IMR-90 (cell line): ENCODE data around the gene ATP2C2. TPM values are rescaled to one million over a fixed set of nuclear protein-coding genes. Genes with fewer than 3 reads are reported as not detected.

Experiments
- ATAC-seq: fragments of 200-7000 bp; cut with Tn5 transposase; 2 replicates; pipeline ENCODE4 v1.9.1; 2020; ENCODE audit warnings: low read depth, mild to moderate bottlenecking, moderate library complexity
- Bru-seq: library from RNA; stranded (reverse); fragments of 400-500 nt; gene quantifications from one replicate; lab custom pipeline; 2021; lab: Mats Ljungman, UMichigan
- BruChase-seq, 2 experiments: library from RNA; stranded (reverse); fragments of 400-500 nt; gene quantifications; one replicate each; lab custom pipeline; 2021; lab: Mats Ljungman, UMichigan
- BruUV-seq: library from RNA; stranded (reverse); fragments of 400-500 nt; replicated peaks from 2 replicates; lab custom pipeline; 2021; lab: Mats Ljungman, UMichigan
- CTCF ChIA-PET: fragments of 300-600 bp; formaldehyde crosslinking; extraction: SDS; loops from one replicate; lab custom pipeline; 2021; ENCODE audit warnings: antibody characterized with exemption; lab: Yijun Ruan, JAX
- POLR2A ChIA-PET: fragments of 300-600 bp; sonication (Branson Sonifier 250); formaldehyde crosslinking; loops from one replicate; lab custom pipeline; 2022; ENCODE audit warnings: antibody characterized with exemption; ENCODE audit not compliant: unreplicated experiment; lab: Charles Lee
- DNase-seq: peaks from one replicate; pipeline ENCODE4 v3.0.0; 2013
- H2AFZ ChIP-seq: replicated peaks from 2 replicates; pipeline ENCODE3; 2013; ENCODE audit warnings: low read length, mild to moderate bottlenecking; ENCODE audit not compliant: poor library complexity
- H2AK5ac ChIP-seq: 2 replicates; pipeline ENCODE4 v1.6.1; 2013; ENCODE audit warnings: low read depth, low read length, inconsistent platforms
- H2AK9ac ChIP-seq: replicated peaks from 2 replicates; pipeline ENCODE3; 2013; ENCODE audit warnings: mild to moderate bottlenecking, low read depth, low read length, moderate library complexity; ENCODE audit not compliant: poor library complexity
- H2BK120ac ChIP-seq: 2 replicates; pipeline ENCODE4 v1.6.1; 2013; ENCODE audit warnings: low read depth, low read length, inconsistent platforms
- H2BK15ac ChIP-seq: 3 replicates; pipeline ENCODE4 v1.6.1; 2013; ENCODE audit warnings: low read depth, low read length, inconsistent platforms
- H2BK20ac ChIP-seq: 2 replicates; pipeline ENCODE4 v1.6.1; 2013; ENCODE audit warnings: low read depth, mild to moderate bottlenecking, inconsistent platforms, low read length, moderate library complexity
- H2BK5ac ChIP-seq: 2 replicates; pipeline ENCODE4 v1.6.1; 2013; ENCODE audit warnings: mild to moderate bottlenecking, low read depth, low read length, inconsistent platforms; ENCODE audit not compliant: poor library complexity, severe bottlenecking
- H3K14ac ChIP-seq: replicated peaks from 2 replicates; pipeline ENCODE4 v1.6.1; 2013; ENCODE audit warnings: low read depth, low read length, inconsistent platforms
- H3K18ac ChIP-seq: 2 replicates; pipeline ENCODE4 v1.6.1; 2013; ENCODE audit warnings: low read depth, low read length, control low read depth
- H3K23ac ChIP-seq: 2 replicates; pipeline ENCODE4 v1.6.1; 2013; ENCODE audit warnings: low read depth, low read length, inconsistent platforms
- H3K27ac ChIP-seq: 2 replicates; pipeline ENCODE4 v1.5.1; 2013; ENCODE audit warnings: mild to moderate bottlenecking, control low read depth, low read length; ENCODE audit not compliant: insufficient read depth
- H3K27me3 ChIP-seq: 2 replicates; pipeline ENCODE4 v1.6.1; 2013; ENCODE audit warnings: low read length; ENCODE audit not compliant: control insufficient read depth, insufficient read depth
- H3K36me3 ChIP-seq: 2 replicates; pipeline ENCODE4 v1.6.1; 2013; ENCODE audit warnings: low read length, mixed read lengths; ENCODE audit not compliant: control insufficient read depth, insufficient read depth
- H3K4ac ChIP-seq: 2 replicates; pipeline ENCODE4 v1.6.1; 2013; ENCODE audit warnings: low read depth, low read length, inconsistent platforms
- H3K4me1 ChIP-seq: 2 replicates; pipeline ENCODE4 v1.6.1; 2013; ENCODE audit warnings: low read length, mixed read lengths; ENCODE audit not compliant: control insufficient read depth, insufficient read depth
- H3K4me2 ChIP-seq: 2 replicates; pipeline ENCODE4 v1.6.1; 2013; ENCODE audit warnings: low read depth, mild to moderate bottlenecking, control low read depth, low read length, moderate library complexity
- H3K4me3 ChIP-seq: 2 replicates; pipeline ENCODE4 v1.5.1; 2013; ENCODE audit warnings: low read depth, mild to moderate bottlenecking, control low read depth, low read length, moderate library complexity; ENCODE audit not compliant: insufficient read depth
- H3K56ac ChIP-seq: 2 replicates; pipeline ENCODE4 v1.6.1; 2013; ENCODE audit warnings: low read length, inconsistent platforms; ENCODE audit not compliant: insufficient read depth; ENCODE audit errors: extremely low read depth
- H3K79me1 ChIP-seq, 2 experiments: 2 replicates each; pipeline ENCODE4 v1.6.1; 2013; ENCODE audit warnings: low read length in 2 of 2, inconsistent platforms in 1 of 2, low read depth in 1 of 2
- H3K9ac ChIP-seq: 2 replicates; pipeline ENCODE4 v1.6.1; 2013; ENCODE audit warnings: low read depth, low read length, control low read depth
- H3K9me1 ChIP-seq: 2 replicates; pipeline ENCODE4 v1.6.1; 2013; ENCODE audit warnings: low read length, inconsistent platforms; ENCODE audit not compliant: insufficient read depth
- H3K9me3 ChIP-seq: 2 replicates; pipeline ENCODE4 v1.6.1; 2013; ENCODE audit warnings: low read length; ENCODE audit not compliant: control insufficient read depth, insufficient read depth
- H4K20me1 ChIP-seq: 2 replicates; pipeline ENCODE4 v1.6.1; 2013; ENCODE audit warnings: low read length, inconsistent platforms; ENCODE audit not compliant: insufficient read depth
- H4K5ac ChIP-seq: 2 replicates; pipeline ENCODE4 v1.6.1; 2013; ENCODE audit warnings: mild to moderate bottlenecking, low read depth, low read length, control low read depth
- H4K8ac ChIP-seq, 2 experiments: 2 replicates each; pipeline ENCODE4 v1.6.1; 2013; ENCODE audit warnings: low read depth in 2 of 2, low read length in 2 of 2, control low read depth in 1 of 2, inconsistent platforms in 1 of 2
- H4K91ac ChIP-seq: 2 replicates; pipeline ENCODE4 v1.6.1; 2013; ENCODE audit warnings: low read depth, low read length, inconsistent platforms; ENCODE audit not compliant: insufficient read depth
- CEBPB ChIP-seq: IDR thresholded peaks from 2 replicates; pipeline ENCODE4 v1.6.1; 2012; ENCODE audit warnings: low read depth, low read length, improper control_type of control experiment
- MAFK ChIP-seq: IDR thresholded peaks from 2 replicates; pipeline ENCODE4 v1.6.1; 2012; ENCODE audit warnings: low read depth, low read length, improper control_type of control experiment
- MXI1 ChIP-seq: IDR thresholded peaks from 2 replicates; pipeline ENCODE4 v1.6.1; 2012; ENCODE audit warnings: low read depth, mild to moderate bottlenecking, low read length, moderate library complexity, borderline replicate concordance
- WGBS, 2 experiments: methylation state at CpG; one replicate each; pipeline versions ENCODE4 v1.1.5 to v1.1.7; 2013; ENCODE audit warnings: missing lambda C conversion rate in 2 of 2; ENCODE audit not compliant: insufficient read length in 1 of 2; ENCODE audit errors: extremely low coverage in 2 of 2; 5-methylcytosine and 5-hydroxymethylcytosine counted together
- dilution Hi-C: fragments of 300-500 bp; cut with HindIII; formaldehyde crosslinking; loops from one replicate; pipeline ENCODE4 v1.14.3; 2018; ENCODE audit warnings: low sequenced_read_pairs; ENCODE audit not compliant: unreplicated experiment
- in situ Hi-C: fragments of 300-500 bp; cut with MboI; formaldehyde crosslinking; loops from 3 replicates; pipeline ENCODE4 v1.14.3; 2019; ENCODE audit warnings: low sequenced_read_pairs, inconsistent platforms, mixed read lengths
- intact Hi-C: fragments of 100-400 bp; cut with micrococcal nuclease; formaldehyde crosslinking; loops from 2 replicates; pipeline ENCODE4 v1.10.0; 2022
- long read RNA-seq: library from polyadenylated mRNA; unstranded; transcript quantifications from one replicate; pipeline ENCODE4 v2.0.0, GENCODE V29; 2021; ENCODE audit not compliant: unreplicated experiment
- polyA plus RNA-seq, 3 experiments: library from polyadenylated mRNA; depleted of rRNA; stranded (reverse); fragments of >200 nt; gene quantifications; 2 replicates each; pipeline ENCODE4 v1.2.3, GENCODE V29; 2012; ENCODE audit warnings: low replicate concordance in 1 of 3
- total RNA-seq: library from RNA; depleted of rRNA; stranded (reverse); fragments of >200 nt; gene quantifications from 2 replicates; pipeline ENCODE4 v1.2.3, GENCODE V29; 2012; rRNA removed

ATP2C2 gene
- total RNA-seq = not detected in 2 replicates
- not detected in 2 replicates for polyA plus RNA-seq (2012; rRNA removed)
- 0.07 TPM in 1 of 2 replicates, not detected in the other for polyA plus RNA-seq (2012; cell fraction: cytosol; rRNA removed)
- not detected in 2 replicates for polyA plus RNA-seq (2012; cell fraction: nucleus; rRNA removed; ENCODE audit: low replicate concordance)
- Bru-seq, nascent RNA = percentile 9 among the genes with signal in this experiment
- percentile 14 among the genes with signal in this experiment for BruChase-seq, experiment 1, labeled RNA remaining after a 6-hour chase
- percentile 8 among the genes with signal in this experiment for BruChase-seq, experiment 2, labeled RNA remaining after a 2-hour chase
- long read RNA-seq = 0 reads

DNA sequence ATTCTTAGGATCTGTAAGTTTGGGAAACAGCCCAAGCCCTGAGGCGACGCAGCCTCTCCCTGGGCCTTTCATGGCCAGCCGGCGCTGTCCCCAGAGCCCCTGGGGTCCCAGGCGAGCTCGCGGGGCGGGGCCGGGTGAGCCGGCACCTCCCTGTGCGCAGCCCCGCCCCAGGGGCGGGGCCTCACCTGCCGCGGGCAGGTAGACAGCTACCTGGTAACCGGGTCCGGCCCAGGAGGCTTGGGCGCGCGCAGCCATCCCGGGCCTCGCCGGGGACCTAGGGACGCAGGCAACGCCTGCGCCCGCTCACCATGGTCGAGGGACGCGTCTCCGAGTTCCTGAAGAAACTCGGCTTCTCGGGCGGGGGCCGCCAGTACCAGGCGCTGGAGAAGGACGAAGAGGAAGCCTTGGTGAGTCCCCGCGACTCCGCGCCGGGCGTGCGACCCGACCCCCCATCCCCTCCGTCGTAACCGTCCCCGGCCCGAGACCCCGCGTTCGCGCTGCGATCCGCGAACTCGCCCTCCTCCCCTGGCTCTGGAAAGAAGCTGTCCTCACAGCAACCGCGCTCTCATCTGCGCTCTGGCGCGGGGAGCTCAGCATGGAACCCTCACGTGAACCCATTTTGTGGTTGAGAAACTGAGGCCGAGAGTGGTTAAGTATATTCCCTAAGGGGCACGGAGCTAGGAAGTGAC is at the start of gene ATP2C2:
Gene ATP2C2 (plus strand): TSS at position 231 of the 689 bp plus-strand sequence. CDS start 78 bp downstream, at position 309.
- Histone ChIP-seq H3K4ac (no peak within 1 kb of the TSS), H4K5ac (no peak within 1 kb of the TSS)

More for the DNA sequence above, at the start of gene ATP2C2:
- no peak within 1 kb of the TSS for H2BK120ac ChIP-seq
- H3K18ac ChIP-seq = no peak within 1 kb of the TSS
- no peak within 1 kb of the TSS for H4K8ac ChIP-seq
- DNase-seq (no peak), ATAC-seq (no peak; the same call in 1 of the 2 replicates)
- peak within 1 kb of the TSS; percentile 27 for H3K23ac ChIP-seq
- no peaks in the 10 kb centered on the region; the same call in 1 of the 2 replicates for H3K9me3 ChIP-seq
- H2BK15ac ChIP-seq = no peak within 1 kb of the TSS
- H3K4me1 ChIP-seq = no peaks in the 10 kb centered on the region
- H2AK9ac ChIP-seq = no peak within 1 kb of the TSS
- in situ Hi-C loops = no loop called here
- peaks cover 76% of the 10 kb centered on the region for H3K27me3 ChIP-seq
- H3K56ac ChIP-seq = no peak within 1 kb of the TSS
- POLR2A ChIA-PET = no interaction called here
- H2AFZ ChIP-seq = peak within 1 kb of the TSS; percentile 49
- CTCF ChIA-PET = interaction anchor here (0.5 kb wide), 1 partner anchor 27 kb away, joined by 3 read pairs; no protein-coding TSS in a partner anchor
- no TSS peak for BruUV-seq
- H3K9ac ChIP-seq = no peak within 1 kb of the TSS
- intact Hi-C loops = no loop called here
- H3K9me1 ChIP-seq = no peaks in the 10 kb centered on the region
- no peak within 1 kb of the TSS for H3K14ac ChIP-seq
- dilution Hi-C loops = no loop called here
- WGBS, 2 experiments = 2% methylated on average over 20 of the region's 66 CpGs; no CpG with 5 or more reads in 1 of the 2 experiments
- H2BK5ac ChIP-seq = no peak within 1 kb of the TSS
- no peaks in the 10 kb centered on the region for H3K79me1 ChIP-seq
- H4K20me1 ChIP-seq = no peaks in the 10 kb centered on the region
- H3K4me3 ChIP-seq = no peak within 1 kb of the TSS
- no peak within 1 kb of the TSS for H2AK5ac ChIP-seq
- TF ChIP-seq MAFK = no peak
- TF ChIP-seq CEBPB = no peak
- no peak for TF ChIP-seq MXI1
- H3K36me3 ChIP-seq = no peaks in the 10 kb centered on the region
- no peak within 1 kb of the TSS for H4K91ac ChIP-seq
- no peak within 1 kb of the TSS for H2BK20ac ChIP-seq
- H3K27ac ChIP-seq = no peak within 1 kb of the TSS
- H3K4me2 ChIP-seq = no peak within 1 kb of the TSS; the same call in 1 of the 2 replicates
